ENCODE results near the gene APBB1. TPM values are rescaled to one million over a fixed set of nuclear protein-coding genes. Genes with fewer than 3 reads are reported as not detected.

The APBB1 gene
- total and polyA plus RNA-seq, 10 donors: 18.6 to 42.4 (median 26.0) TPM

GRCh38 chr11:6414874-6415328 lies 4.0 kb downstream of the APBB1 start:
- H3K4me3 ChIP-seq: no peak overlapping the region
- intact Hi-C loops (cut with DNase I; ENCODE audit: low total_unique reads): no loop called here
- peak overlapping the region in 3 of 8 donors; percentile 2 to 48 (median 7) for H3K27ac ChIP-seq
- WGBS, 5 donors: 30 to 51% (median 33%) methylated on average over 3 of the region's 3 CpGs
- H3K4me1 ChIP-seq: peaks cover 4 to 54% (median 43%) of the 10 kb centered on the region in 6 donors
- TF ChIP-seq POLR2A (IDR thresholded peaks at IDR 0.05) (no peak), POLR2AphosphoS5 (IDR thresholded peaks at IDR 0.05) (no peak)
- TF ChIP-seq, protein P1, sequence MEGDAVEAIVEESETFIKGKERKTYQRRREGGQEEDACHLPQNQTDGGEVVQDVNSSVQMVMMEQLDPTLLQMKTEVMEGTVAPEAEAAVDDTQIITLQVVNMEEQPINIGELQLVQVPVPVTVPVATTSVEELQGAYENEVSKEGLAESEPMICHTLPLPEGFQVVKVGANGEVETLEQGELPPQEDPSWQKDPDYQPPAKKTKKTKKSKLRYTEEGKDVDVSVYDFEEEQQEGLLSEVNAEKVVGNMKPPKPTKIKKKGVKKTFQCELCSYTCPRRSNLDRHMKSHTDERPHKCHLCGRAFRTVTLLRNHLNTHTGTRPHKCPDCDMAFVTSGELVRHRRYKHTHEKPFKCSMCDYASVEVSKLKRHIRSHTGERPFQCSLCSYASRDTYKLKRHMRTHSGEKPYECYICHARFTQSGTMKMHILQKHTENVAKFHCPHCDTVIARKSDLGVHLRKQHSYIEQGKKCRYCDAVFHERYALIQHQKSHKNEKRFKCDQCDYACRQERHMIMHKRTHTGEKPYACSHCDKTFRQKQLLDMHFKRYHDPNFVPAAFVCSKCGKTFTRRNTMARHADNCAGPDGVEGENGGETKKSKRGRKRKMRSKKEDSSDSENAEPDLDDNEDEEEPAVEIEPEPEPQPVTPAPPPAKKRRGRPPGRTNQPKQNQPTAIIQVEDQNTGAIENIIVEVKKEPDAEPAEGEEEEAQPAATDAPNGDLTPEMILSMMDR (IDR thresholded peaks at IDR 0.05 in 8 of 11, conservative IDR thresholded peaks at IDR 0.05 in 3 of 11): no peak
- H3K36me3 ChIP-seq: peaks cover 0 to 15% (median 12%) of the 10 kb centered on the region in 6 donors
- no peaks in the 10 kb centered on the region for H3K9me3 ChIP-seq
- DNase-seq: no peak
- H3K27me3 ChIP-seq (replicated peaks in 1 of 7): peaks cover 0 to 15% (median 0%) of the 10 kb centered on the region in 7 donors

GRCh38 chr11:6413791-6414201 lies 5.1 kb downstream of the APBB1 start:
- Histone ChIP-seq H3K27me3 (replicated peaks in 1 of 7) (peaks cover 0 to 6% (median 0%) of the 10 kb centered on the region in 7 donors), H3K9me3 (no peaks in the 10 kb centered on the region), H3K4me3 (no peak overlapping the region), H3K36me3 (peaks cover 0 to 26% (median 16%) of the 10 kb centered on the region in 6 donors), H3K4me1 (peaks cover 4 to 47% (median 38%) of the 10 kb centered on the region in 6 donors), H3K27ac (peak overlapping the region in 2 of 8 donors; percentile 2 to 48)
- DNase-seq: no peak
- TF ChIP-seq, protein P1 (IDR thresholded peaks at IDR 0.05 in 8 of 11, conservative IDR thresholded peaks at IDR 0.05 in 3 of 11): no peak
- no peak for TF ChIP-seq POLR2A (IDR thresholded peaks at IDR 0.05)
- TF ChIP-seq POLR2AphosphoS5 (IDR thresholded peaks at IDR 0.05): no peak
- WGBS, 5 donors: 81 to 90% (median 88%) methylated on average over 12 of the region's 12 CpGs
- intact Hi-C loops (cut with DNase I; ENCODE audit: low total_unique reads): no loop called here

GRCh38 chr11:6411594-6412031 lies 7.3 kb downstream of the APBB1 start:
- no peak overlapping the region for H3K27ac ChIP-seq
- no peak overlapping the region for H3K4me3 ChIP-seq
- H3K4me1 ChIP-seq: peaks cover 4 to 30% (median 21%) of the 10 kb centered on the region in 6 donors
- TF ChIP-seq POLR2AphosphoS5 (IDR thresholded peaks at IDR 0.05): no peak
- TF ChIP-seq, protein P1 (IDR thresholded peaks at IDR 0.05 in 8 of 11, conservative IDR thresholded peaks at IDR 0.05 in 3 of 11): no peak
- TF ChIP-seq POLR2A (IDR thresholded peaks at IDR 0.05): no peak
- H3K27me3 ChIP-seq (replicated peaks in 1 of 7): no peaks in the 10 kb centered on the region
- intact Hi-C loops (cut with DNase I; ENCODE audit: low total_unique reads): no loop called here
- no peaks in the 10 kb centered on the region for H3K9me3 ChIP-seq
- 93 to 97% (median 95%) methylated on average over 10 of the region's 10 CpGs for WGBS, 5 donors
- DNase-seq: peak; percentile 69
- peaks cover 0 to 31% (median 18%) of the 10 kb centered on the region in 6 donors for H3K36me3 ChIP-seq

DNA sequence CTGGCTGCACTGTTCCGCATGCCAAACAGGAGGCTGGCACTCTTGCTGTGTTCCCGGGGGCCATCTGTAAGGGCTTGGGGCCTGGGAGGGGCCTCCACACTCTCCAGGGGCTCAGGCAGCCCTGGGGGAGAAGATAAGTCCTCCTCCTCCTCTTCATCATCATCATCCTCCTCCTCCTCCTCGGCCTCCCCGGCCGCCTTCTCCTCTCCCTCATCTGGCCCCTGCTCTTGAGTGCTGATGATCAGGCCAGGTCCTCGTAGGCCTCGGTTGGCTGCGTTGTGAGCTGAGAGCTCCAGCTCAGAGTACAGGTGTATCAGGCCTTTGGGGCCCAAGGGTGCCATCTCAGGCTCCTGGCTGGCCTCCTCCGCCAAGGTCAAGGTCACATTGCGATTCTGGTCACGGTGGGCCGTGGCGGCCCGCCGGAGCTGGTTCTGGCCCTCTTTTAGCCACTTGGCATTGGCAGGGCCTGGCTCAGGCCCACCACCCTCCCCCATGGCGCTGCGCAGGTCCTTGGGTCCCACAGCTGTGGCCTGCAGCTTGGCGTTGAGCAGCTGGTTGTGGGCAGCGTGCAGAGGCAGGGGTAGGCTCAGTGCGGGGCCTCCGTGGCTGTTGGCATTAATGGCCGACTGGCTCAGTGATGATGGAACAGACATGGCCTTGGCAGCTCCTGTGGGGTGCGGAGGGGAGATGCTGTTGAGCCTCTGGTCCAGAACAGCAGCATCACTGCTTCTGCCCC lies 8.0 kb downstream of the APBB1 start:
- 93 to 97% (median 97%) methylated on average over 8 to 23 of the region's 23 CpGs for WGBS, 5 donors
- H3K36me3 ChIP-seq: peaks cover 0 to 31% (median 18%) of the 10 kb centered on the region in 6 donors
- no peaks in the 10 kb centered on the region for H3K27me3 ChIP-seq (replicated peaks in 1 of 7)
- intact Hi-C loops (cut with DNase I; ENCODE audit: low total_unique reads): no loop called here
- no peak overlapping the region for H3K4me3 ChIP-seq
- H3K4me1 ChIP-seq: peaks cover 4 to 27% (median 16%) of the 10 kb centered on the region in 6 donors
- TF ChIP-seq POLR2AphosphoS5 (IDR thresholded peaks at IDR 0.05) (peak in 1 of 3 donors; percentile 19), POLR2A (IDR thresholded peaks at IDR 0.05) (no peak)
- TF ChIP-seq, protein P1 (IDR thresholded peaks at IDR 0.05 in 8 of 11, conservative IDR thresholded peaks at IDR 0.05 in 3 of 11): no peak
- H3K9me3 ChIP-seq: no peaks in the 10 kb centered on the region
- no peak overlapping the region for H3K27ac ChIP-seq
- DNase-seq: peak; percentile 71

Data from spleen (tissue), 11 donors.